ENCODE measurements around the gene KRTAP4-2.
"Not testable (repeated sequence)": the region's sequence is repeated elsewhere in the genome, so short reads cannot be mapped to it uniquely, and the experiment has no call there.

The KRTAP4-2 gene

GRCh38 chr17:41147531-41148204, 30.4 kb downstream of the KRTAP4-2 start:
- FAIRE-seq (no peak), DNase-seq (ENCODE audit: insufficient read length, low spot score) (no peak)
- TF ChIP-seq POLR2AphosphoS5 (IDR thresholded peaks at IDR 0.05; ENCODE audit: low read depth, low read length) (no peak), PAX5 (IDR thresholded peaks at IDR 0.05; ENCODE audit: insufficient read depth, low read length, severe bottlenecking) (no peak), TAF1 (IDR thresholded peaks at IDR 0.05; ENCODE audit: low read depth, low read length) (no peak), POU2F2 (IDR thresholded peaks at IDR 0.05; ENCODE audit: low read depth, low read length) (no peak), SPI1 (IDR thresholded peaks at IDR 0.05; ENCODE audit: low read depth, low read length) (no peak), POLR2A (IDR thresholded peaks at IDR 0.05; ENCODE audit: low read depth, low read length) (no peak)

- TF ChIP-seq PAX5 (IDR thresholded peaks at IDR 0.05; ENCODE audit: insufficient read depth, low read length, severe bottlenecking): no peak
- no peak for TF ChIP-seq TAF1 (IDR thresholded peaks at IDR 0.05; ENCODE audit: low read depth, low read length)
- no peak for TF ChIP-seq POU2F2 (IDR thresholded peaks at IDR 0.05; ENCODE audit: low read depth, low read length)
- no peak for TF ChIP-seq POLR2A (IDR thresholded peaks at IDR 0.05; ENCODE audit: low read depth, low read length)
- TF ChIP-seq SPI1 (IDR thresholded peaks at IDR 0.05; ENCODE audit: low read depth, low read length): no peak
- no peak for TF ChIP-seq POLR2AphosphoS5 (IDR thresholded peaks at IDR 0.05; ENCODE audit: low read depth, low read length)
- no peak for FAIRE-seq
- DNase-seq (ENCODE audit: insufficient read length, low spot score): no peak
These were observed 32.8 kb downstream of the KRTAP4-2 start for GRCh38 chr17:41145261-41145660.

- DNase-seq (ENCODE audit: insufficient read length, low spot score): no peak
- TF ChIP-seq PAX5 (IDR thresholded peaks at IDR 0.05; ENCODE audit: insufficient read depth, low read length, severe bottlenecking) (no peak), TAF1 (IDR thresholded peaks at IDR 0.05; ENCODE audit: low read depth, low read length) (no peak), POU2F2 (IDR thresholded peaks at IDR 0.05; ENCODE audit: low read depth, low read length) (no peak), SPI1 (IDR thresholded peaks at IDR 0.05; ENCODE audit: low read depth, low read length) (no peak), POLR2AphosphoS5 (IDR thresholded peaks at IDR 0.05; ENCODE audit: low read depth, low read length) (no peak), POLR2A (IDR thresholded peaks at IDR 0.05; ENCODE audit: low read depth, low read length) (no peak)
- FAIRE-seq: no peak
These were observed 33.2 kb downstream of the KRTAP4-2 start for GRCh38 chr17:41144846-41145245.

- FAIRE-seq: no peak
- TF ChIP-seq PAX5 (IDR thresholded peaks at IDR 0.05; ENCODE audit: insufficient read depth, low read length, severe bottlenecking) (no peak), SPI1 (IDR thresholded peaks at IDR 0.05; ENCODE audit: low read depth, low read length) (no peak), TAF1 (IDR thresholded peaks at IDR 0.05; ENCODE audit: low read depth, low read length) (no peak), POU2F2 (IDR thresholded peaks at IDR 0.05; ENCODE audit: low read depth, low read length) (no peak), POLR2AphosphoS5 (IDR thresholded peaks at IDR 0.05; ENCODE audit: low read depth, low read length) (no peak), POLR2A (IDR thresholded peaks at IDR 0.05; ENCODE audit: low read depth, low read length) (no peak)
- no peak for DNase-seq (ENCODE audit: insufficient read length, low spot score)
These were observed 36.7 kb downstream of the KRTAP4-2 start for GRCh38 chr17:41141361-41141760.

- TF ChIP-seq SPI1 (IDR thresholded peaks at IDR 0.05; ENCODE audit: low read depth, low read length): no peak
- TF ChIP-seq POLR2AphosphoS5 (IDR thresholded peaks at IDR 0.05; ENCODE audit: low read depth, low read length): no peak
- TF ChIP-seq POU2F2 (IDR thresholded peaks at IDR 0.05; ENCODE audit: low read depth, low read length): no peak
- no peak for TF ChIP-seq PAX5 (IDR thresholded peaks at IDR 0.05; ENCODE audit: insufficient read depth, low read length, severe bottlenecking)
- TF ChIP-seq TAF1 (IDR thresholded peaks at IDR 0.05; ENCODE audit: low read depth, low read length): no peak
- TF ChIP-seq POLR2A (IDR thresholded peaks at IDR 0.05; ENCODE audit: low read depth, low read length): no peak
- DNase-seq (ENCODE audit: insufficient read length, low spot score) (no peak), FAIRE-seq (no peak)
These were observed 37.5 kb downstream of the KRTAP4-2 start, which contains the start of gene KRTAP4-6 for GRCh38 chr17:41140360-41141131. KRTAP4-6 (minus strand) TSS chr17:41140544; CDS start chr17:41140487, 57 bp downstream.

- DNase-seq (ENCODE audit: insufficient read length, low spot score); FAIRE-seq: not testable (repeated sequence)
These were observed 38.2 kb downstream of the KRTAP4-2 start for GRCh38 chr17:41139865-41140264.

GRCh38 chr17:41133880-41134735, 43.9 kb downstream of the KRTAP4-2 start:
- no peak for FAIRE-seq
- TF ChIP-seq POU2F2 (IDR thresholded peaks at IDR 0.05; ENCODE audit: low read depth, low read length) (no peak), POLR2AphosphoS5 (IDR thresholded peaks at IDR 0.05; ENCODE audit: low read depth, low read length) (no peak), SPI1 (IDR thresholded peaks at IDR 0.05; ENCODE audit: low read depth, low read length) (no peak), POLR2A (IDR thresholded peaks at IDR 0.05; ENCODE audit: low read depth, low read length) (no peak), PAX5 (IDR thresholded peaks at IDR 0.05; ENCODE audit: insufficient read depth, low read length, severe bottlenecking) (no peak), TAF1 (IDR thresholded peaks at IDR 0.05; ENCODE audit: low read depth, low read length) (no peak)
- no peak for DNase-seq (ENCODE audit: insufficient read length, low spot score)

- TF ChIP-seq SPI1 (IDR thresholded peaks at IDR 0.05; ENCODE audit: low read depth, low read length) (no peak), TAF1 (IDR thresholded peaks at IDR 0.05; ENCODE audit: low read depth, low read length) (no peak), PAX5 (IDR thresholded peaks at IDR 0.05; ENCODE audit: insufficient read depth, low read length, severe bottlenecking) (no peak), POU2F2 (IDR thresholded peaks at IDR 0.05; ENCODE audit: low read depth, low read length) (no peak), POLR2AphosphoS5 (IDR thresholded peaks at IDR 0.05; ENCODE audit: low read depth, low read length) (no peak), POLR2A (IDR thresholded peaks at IDR 0.05; ENCODE audit: low read depth, low read length) (no peak)
- no peak for DNase-seq (ENCODE audit: insufficient read length, low spot score)
- FAIRE-seq: no peak
These were observed 46.0 kb downstream of the KRTAP4-2 start for GRCh38 chr17:41131979-41132378.

All from GM12891 (cell line).